ENCODE data around the gene DDHD1. TPM values are rescaled to one million over a fixed set of nuclear protein-coding genes. Genes with fewer than 3 reads are reported as not detected.

Gene DDHD1
- total RNA-seq, 1 experiment from 2014 or later = 20.0 TPM

DNA sequence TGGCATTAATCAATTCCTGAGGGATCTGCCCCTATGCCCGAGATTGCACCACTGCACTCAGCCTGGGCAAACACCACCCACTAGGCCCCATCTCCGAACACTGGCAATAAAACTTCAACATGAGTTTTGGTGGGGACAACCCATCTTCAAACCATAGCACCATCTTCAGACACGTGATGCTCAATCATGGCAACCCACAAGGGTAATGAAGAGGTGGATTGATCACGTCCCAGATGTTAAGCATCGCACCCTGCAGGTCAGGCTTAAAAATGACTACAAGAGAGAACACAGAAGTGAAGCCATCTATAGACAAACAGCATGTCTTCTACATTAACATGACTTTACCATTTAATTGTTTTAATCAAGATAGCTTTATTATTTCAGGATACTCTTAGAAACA is 42.8 kb upstream of the DDHD1 start (continued):
- TF ChIP-seq, protein P1, sequence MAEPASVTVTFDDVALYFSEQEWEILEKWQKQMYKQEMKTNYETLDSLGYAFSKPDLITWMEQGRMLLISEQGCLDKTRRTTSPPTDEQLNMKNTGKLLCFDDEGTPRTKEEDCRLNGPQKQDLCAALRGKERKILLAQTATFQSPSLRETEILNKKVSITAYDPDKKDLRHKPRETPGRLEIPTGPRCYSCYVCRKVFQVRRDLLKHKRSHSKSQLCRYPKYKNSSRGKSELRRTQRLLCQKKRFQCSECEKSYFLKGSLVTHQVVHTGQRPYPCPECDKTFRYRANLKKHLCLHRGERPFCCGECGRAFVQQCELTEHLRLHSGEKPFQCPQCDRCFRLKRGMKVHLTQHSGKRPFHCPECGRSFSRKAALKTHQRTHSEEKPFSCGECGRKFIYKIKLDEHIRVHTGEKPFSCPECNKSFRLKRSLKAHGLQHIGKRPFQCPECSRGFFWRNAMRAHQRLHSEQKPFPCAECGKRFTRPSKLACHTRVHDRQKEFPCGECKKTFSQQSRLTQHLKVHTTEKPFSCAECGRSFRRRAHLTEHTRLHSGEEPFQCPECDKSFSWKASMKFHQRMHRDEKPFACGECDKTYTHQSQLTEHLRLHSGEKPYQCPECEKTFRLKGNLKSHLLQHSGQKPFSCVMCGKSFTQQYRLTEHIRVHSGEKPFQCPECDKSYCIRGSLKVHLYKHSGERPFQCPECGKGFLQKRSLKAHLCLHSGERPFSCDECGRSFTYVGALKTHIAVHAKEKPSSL (CRISPR knock-in tag; conservative IDR thresholded peaks at IDR 0.05) = no peak
- no peak for TF ChIP-seq RORB (CRISPR knock-in tag; IDR thresholded peaks at IDR 0.05)
- TF ChIP-seq, protein P2, sequence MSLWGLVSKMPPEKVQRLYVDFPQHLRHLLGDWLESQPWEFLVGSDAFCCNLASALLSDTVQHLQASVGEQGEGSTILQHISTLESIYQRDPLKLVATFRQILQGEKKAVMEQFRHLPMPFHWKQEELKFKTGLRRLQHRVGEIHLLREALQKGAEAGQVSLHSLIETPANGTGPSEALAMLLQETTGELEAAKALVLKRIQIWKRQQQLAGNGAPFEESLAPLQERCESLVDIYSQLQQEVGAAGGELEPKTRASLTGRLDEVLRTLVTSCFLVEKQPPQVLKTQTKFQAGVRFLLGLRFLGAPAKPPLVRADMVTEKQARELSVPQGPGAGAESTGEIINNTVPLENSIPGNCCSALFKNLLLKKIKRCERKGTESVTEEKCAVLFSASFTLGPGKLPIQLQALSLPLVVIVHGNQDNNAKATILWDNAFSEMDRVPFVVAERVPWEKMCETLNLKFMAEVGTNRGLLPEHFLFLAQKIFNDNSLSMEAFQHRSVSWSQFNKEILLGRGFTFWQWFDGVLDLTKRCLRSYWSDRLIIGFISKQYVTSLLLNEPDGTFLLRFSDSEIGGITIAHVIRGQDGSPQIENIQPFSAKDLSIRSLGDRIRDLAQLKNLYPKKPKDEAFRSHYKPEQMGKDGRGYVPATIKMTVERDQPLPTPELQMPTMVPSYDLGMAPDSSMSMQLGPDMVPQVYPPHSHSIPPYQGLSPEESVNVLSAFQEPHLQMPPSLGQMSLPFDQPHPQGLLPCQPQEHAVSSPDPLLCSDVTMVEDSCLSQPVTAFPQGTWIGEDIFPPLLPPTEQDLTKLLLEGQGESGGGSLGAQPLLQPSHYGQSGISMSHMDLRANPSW (CRISPR knock-in tag; conservative IDR thresholded peaks at IDR 0.05; ENCODE audit: low read depth) = no peak
- no peak for TF ChIP-seq SMAD3 (CRISPR knock-in tag; IDR thresholded peaks at IDR 0.05; ENCODE audit: borderline replicate concordance)
- no peak for TF ChIP-seq ATF1 (CRISPR knock-in tag; IDR thresholded peaks at IDR 0.05)
- TF ChIP-seq, protein P3, sequence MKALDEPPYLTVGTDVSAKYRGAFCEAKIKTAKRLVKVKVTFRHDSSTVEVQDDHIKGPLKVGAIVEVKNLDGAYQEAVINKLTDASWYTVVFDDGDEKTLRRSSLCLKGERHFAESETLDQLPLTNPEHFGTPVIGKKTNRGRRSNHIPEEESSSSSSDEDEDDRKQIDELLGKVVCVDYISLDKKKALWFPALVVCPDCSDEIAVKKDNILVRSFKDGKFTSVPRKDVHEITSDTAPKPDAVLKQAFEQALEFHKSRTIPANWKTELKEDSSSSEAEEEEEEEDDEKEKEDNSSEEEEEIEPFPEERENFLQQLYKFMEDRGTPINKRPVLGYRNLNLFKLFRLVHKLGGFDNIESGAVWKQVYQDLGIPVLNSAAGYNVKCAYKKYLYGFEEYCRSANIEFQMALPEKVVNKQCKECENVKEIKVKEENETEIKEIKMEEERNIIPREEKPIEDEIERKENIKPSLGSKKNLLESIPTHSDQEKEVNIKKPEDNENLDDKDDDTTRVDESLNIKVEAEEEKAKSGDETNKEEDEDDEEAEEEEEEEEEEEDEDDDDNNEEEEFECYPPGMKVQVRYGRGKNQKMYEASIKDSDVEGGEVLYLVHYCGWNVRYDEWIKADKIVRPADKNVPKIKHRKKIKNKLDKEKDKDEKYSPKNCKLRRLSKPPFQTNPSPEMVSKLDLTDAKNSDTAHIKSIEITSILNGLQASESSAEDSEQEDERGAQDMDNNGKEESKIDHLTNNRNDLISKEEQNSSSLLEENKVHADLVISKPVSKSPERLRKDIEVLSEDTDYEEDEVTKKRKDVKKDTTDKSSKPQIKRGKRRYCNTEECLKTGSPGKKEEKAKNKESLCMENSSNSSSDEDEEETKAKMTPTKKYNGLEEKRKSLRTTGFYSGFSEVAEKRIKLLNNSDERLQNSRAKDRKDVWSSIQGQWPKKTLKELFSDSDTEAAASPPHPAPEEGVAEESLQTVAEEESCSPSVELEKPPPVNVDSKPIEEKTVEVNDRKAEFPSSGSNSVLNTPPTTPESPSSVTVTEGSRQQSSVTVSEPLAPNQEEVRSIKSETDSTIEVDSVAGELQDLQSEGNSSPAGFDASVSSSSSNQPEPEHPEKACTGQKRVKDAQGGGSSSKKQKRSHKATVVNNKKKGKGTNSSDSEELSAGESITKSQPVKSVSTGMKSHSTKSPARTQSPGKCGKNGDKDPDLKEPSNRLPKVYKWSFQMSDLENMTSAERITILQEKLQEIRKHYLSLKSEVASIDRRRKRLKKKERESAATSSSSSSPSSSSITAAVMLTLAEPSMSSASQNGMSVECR (CRISPR knock-in tag; IDR thresholded peaks at IDR 0.05; ENCODE audit: borderline replicate concordance) = no peak
- TF ChIP-seq, protein P4, sequence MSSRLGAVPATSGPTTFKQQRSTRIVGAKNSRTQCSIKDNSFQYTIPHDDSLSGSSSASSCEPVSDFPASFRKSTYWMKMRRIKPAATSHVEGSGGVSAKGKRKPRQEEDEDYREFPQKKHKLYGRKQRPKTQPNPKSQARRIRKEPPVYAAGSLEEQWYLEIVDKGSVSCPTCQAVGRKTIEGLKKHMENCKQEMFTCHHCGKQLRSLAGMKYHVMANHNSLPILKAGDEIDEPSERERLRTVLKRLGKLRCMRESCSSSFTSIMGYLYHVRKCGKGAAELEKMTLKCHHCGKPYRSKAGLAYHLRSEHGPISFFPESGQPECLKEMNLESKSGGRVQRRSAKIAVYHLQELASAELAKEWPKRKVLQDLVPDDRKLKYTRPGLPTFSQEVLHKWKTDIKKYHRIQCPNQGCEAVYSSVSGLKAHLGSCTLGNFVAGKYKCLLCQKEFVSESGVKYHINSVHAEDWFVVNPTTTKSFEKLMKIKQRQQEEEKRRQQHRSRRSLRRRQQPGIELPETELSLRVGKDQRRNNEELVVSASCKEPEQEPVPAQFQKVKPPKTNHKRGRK (CRISPR knock-in tag; IDR thresholded peaks at IDR 0.05; ENCODE audit: borderline replicate concordance) = no peak
- TF ChIP-seq, protein P5, sequence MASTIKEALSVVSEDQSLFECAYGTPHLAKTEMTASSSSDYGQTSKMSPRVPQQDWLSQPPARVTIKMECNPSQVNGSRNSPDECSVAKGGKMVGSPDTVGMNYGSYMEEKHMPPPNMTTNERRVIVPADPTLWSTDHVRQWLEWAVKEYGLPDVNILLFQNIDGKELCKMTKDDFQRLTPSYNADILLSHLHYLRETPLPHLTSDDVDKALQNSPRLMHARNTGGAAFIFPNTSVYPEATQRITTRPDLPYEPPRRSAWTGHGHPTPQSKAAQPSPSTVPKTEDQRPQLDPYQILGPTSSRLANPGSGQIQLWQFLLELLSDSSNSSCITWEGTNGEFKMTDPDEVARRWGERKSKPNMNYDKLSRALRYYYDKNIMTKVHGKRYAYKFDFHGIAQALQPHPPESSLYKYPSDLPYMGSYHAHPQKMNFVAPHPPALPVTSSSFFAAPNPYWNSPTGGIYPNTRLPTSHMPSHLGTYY (CRISPR knock-in tag; IDR thresholded peaks at IDR 0.05) = no peak
- TF ChIP-seq PRRX2 (CRISPR knock-in tag; IDR thresholded peaks at IDR 0.05) = no peak
- TF ChIP-seq ZNF263 (CRISPR knock-in tag; IDR thresholded peaks at IDR 0.05; ENCODE audit: low read depth) = no peak
- no peak for TF ChIP-seq ZNF423 (CRISPR knock-in tag; IDR thresholded peaks at IDR 0.05)
- TF ChIP-seq ZNF416 (CRISPR knock-in tag; IDR thresholded peaks at IDR 0.05) = no peak
- TF ChIP-seq SMAD4 (CRISPR knock-in tag; IDR thresholded peaks at IDR 0.05) = no peak

DNA sequence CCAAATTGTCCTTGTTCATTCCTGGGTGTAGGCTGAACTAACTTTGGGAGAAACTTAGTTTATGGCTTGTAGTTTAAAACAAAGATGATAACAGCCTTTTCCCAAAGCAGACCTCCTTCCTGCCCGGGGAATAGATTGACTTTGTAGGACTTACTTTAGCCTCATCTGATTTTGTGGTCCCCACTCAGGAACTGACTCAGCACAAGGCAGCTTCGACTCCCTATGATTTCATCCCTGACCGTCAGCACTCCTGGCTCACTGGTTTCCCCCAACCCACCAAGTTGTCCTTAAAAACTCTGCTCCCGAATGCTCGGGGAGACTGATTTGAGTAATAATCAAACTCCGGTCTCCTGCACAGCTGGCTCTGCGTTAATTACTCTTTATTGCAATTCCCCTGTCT is 40.1 kb upstream of the DDHD1 start:
- H3K36me3 Mint-ChIP-seq = no peaks in the 10 kb centered on the region
- DNase-seq (ENCODE audit: low spot score) = no peak
- POLR2A ChIA-PET = no interaction called here

More for the DNA sequence above, 40.1 kb upstream of the DDHD1 start:
- CTCF ChIA-PET = interaction anchor here (0.9 to 2.6 kb wide), 2 partner anchors 24 to 132 kb away, joined by 3 to 8 read pairs; no protein-coding TSS in a partner anchor
- Mint-ChIP-seq H3K4me1 (peaks cover 17% of the 10 kb centered on the region), H3K27ac (no peak overlapping the region), H3K27me3 (ENCODE audit: low read depth) (no peaks in the 10 kb centered on the region), H3K4me3 (no peak overlapping the region), H3K9me3 (no peaks in the 10 kb centered on the region)
- TF ChIP-seq, protein P6, sequence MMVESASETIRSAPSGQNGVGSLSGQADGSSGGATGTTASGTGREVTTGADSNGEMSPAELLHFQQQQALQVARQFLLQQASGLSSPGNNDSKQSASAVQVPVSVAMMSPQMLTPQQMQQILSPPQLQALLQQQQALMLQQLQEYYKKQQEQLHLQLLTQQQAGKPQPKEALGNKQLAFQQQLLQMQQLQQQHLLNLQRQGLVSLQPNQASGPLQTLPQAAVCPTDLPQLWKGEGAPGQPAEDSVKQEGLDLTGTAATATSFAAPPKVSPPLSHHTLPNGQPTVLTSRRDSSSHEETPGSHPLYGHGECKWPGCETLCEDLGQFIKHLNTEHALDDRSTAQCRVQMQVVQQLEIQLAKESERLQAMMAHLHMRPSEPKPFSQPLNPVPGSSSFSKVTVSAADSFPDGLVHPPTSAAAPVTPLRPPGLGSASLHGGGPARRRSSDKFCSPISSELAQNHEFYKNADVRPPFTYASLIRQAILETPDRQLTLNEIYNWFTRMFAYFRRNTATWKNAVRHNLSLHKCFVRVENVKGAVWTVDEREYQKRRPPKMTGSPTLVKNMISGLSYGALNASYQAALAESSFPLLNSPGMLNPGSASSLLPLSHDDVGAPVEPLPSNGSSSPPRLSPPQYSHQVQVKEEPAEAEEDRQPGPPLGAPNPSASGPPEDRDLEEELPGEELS (CRISPR knock-in tag; IDR thresholded peaks at IDR 0.05) = no peak
- no peak for TF ChIP-seq JUN (CRISPR knock-in tag; IDR thresholded peaks at IDR 0.05)
- TF ChIP-seq, protein P7, sequence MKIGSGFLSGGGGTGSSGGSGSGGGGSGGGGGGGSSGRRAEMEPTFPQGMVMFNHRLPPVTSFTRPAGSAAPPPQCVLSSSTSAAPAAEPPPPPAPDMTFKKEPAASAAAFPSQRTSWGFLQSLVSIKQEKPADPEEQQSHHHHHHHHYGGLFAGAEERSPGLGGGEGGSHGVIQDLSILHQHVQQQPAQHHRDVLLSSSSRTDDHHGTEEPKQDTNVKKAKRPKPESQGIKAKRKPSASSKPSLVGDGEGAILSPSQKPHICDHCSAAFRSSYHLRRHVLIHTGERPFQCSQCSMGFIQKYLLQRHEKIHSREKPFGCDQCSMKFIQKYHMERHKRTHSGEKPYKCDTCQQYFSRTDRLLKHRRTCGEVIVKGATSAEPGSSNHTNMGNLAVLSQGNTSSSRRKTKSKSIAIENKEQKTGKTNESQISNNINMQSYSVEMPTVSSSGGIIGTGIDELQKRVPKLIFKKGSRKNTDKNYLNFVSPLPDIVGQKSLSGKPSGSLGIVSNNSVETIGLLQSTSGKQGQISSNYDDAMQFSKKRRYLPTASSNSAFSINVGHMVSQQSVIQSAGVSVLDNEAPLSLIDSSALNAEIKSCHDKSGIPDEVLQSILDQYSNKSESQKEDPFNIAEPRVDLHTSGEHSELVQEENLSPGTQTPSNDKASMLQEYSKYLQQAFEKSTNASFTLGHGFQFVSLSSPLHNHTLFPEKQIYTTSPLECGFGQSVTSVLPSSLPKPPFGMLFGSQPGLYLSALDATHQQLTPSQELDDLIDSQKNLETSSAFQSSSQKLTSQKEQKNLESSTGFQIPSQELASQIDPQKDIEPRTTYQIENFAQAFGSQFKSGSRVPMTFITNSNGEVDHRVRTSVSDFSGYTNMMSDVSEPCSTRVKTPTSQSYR (CRISPR knock-in tag; IDR thresholded peaks at IDR 0.05) = no peak
- no peak for ATAC-seq
